Measurements from ENCODE around the gene MEF2C.
A peak's percentile ranks its signal among the peaks of the same experiment; 100 is the strongest.

The MEF2C gene

GRCh38 chr5:88825584-88826315, 57.2 kb downstream of the MEF2C start:
- Histone ChIP-seq H3K9ac (ENCODE audit: low read length in 5 of 5) (peak overlapping the region in 3 of 5 donors; percentile 1 to 54 (median 31)), H3K27me3 (ENCODE audit: control insufficient read depth in 5 of 5, insufficient read depth in 4 of 5, low read length in 5 of 5) (no peaks in the 10 kb centered on the region), H3K27ac (ENCODE audit: low read depth, low read length) (peak overlapping the region; percentile 58), H3K4me3 (ENCODE audit: low read depth in 1 of 5, low read length in 5 of 5) (peak overlapping the region in 2 of 5 donors; percentile 20 to 40), H3K4me1 (ENCODE audit: control insufficient read depth in 5 of 5, insufficient read depth in 5 of 5, low read length in 5 of 5) (peaks cover 4 to 62% (median 19%) of the 10 kb centered on the region in 5 donors), H3K9me3 (ENCODE audit: control insufficient read depth in 5 of 5, low read length in 5 of 5) (no peaks in the 10 kb centered on the region), H3K36me3 (ENCODE audit: control insufficient read depth in 5 of 5, insufficient read depth in 5 of 5, low read length in 5 of 5) (peaks cover 0 to 10% (median 4%) of the 10 kb centered on the region in 5 donors)

- Histone ChIP-seq H3K27me3 (ENCODE audit: control insufficient read depth in 5 of 5, insufficient read depth in 4 of 5, low read length in 5 of 5) (no peaks in the 10 kb centered on the region), H3K4me3 (ENCODE audit: low read depth in 1 of 5, low read length in 5 of 5) (peak overlapping the region; percentile 0 to 50 (median 36)), H3K36me3 (ENCODE audit: control insufficient read depth in 5 of 5, insufficient read depth in 5 of 5, low read length in 5 of 5) (peaks cover 0 to 10% (median 4%) of the 10 kb centered on the region in 5 donors), H3K27ac (ENCODE audit: low read depth, low read length) (peak overlapping the region; percentile 58), H3K4me1 (ENCODE audit: control insufficient read depth in 5 of 5, insufficient read depth in 5 of 5, low read length in 5 of 5) (peaks cover 4 to 59% (median 23%) of the 10 kb centered on the region in 5 donors), H3K9ac (ENCODE audit: low read length in 5 of 5) (no peak overlapping the region), H3K9me3 (ENCODE audit: control insufficient read depth in 5 of 5, low read length in 5 of 5) (no peaks in the 10 kb centered on the region)
Observed at GRCh38 chr5:88824892-88825583, 57.9 kb downstream of the MEF2C start.

DNA sequence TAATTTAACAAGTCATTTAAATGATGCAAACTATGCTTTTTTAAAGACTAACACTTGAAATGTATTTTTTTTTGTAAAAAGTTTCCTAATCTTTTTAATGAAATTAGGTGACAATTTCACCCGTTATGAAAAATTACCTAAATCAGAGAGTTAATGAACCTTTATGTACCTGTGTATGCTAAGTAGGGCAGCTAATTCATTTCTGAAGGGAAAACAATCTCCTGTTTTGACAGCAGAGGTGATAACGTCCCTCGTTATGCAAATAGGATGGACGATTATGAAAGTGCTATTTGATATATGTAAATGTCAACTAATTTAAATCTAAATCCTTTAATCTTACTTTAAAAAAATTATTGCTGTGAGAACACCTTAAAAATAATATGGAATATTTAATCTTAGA, 58.8 kb downstream of the MEF2C start:
- Histone ChIP-seq H3K36me3 (ENCODE audit: control insufficient read depth in 5 of 5, insufficient read depth in 5 of 5, low read length in 5 of 5) (peaks cover 0 to 10% (median 4%) of the 10 kb centered on the region in 5 donors), H3K27ac (ENCODE audit: low read depth, low read length) (peak overlapping the region; percentile 58), H3K9me3 (ENCODE audit: control insufficient read depth in 5 of 5, low read length in 5 of 5) (no peaks in the 10 kb centered on the region), H3K9ac (ENCODE audit: low read length in 5 of 5) (peak overlapping the region in 1 of 5 donors; percentile 35), H3K4me1 (ENCODE audit: control insufficient read depth in 5 of 5, insufficient read depth in 5 of 5, low read length in 5 of 5) (peaks cover 4 to 59% (median 23%) of the 10 kb centered on the region in 5 donors), H3K4me3 (ENCODE audit: low read depth in 1 of 5, low read length in 5 of 5) (no peak overlapping the region), H3K27me3 (ENCODE audit: control insufficient read depth in 5 of 5, insufficient read depth in 4 of 5, low read length in 5 of 5) (no peaks in the 10 kb centered on the region)

DNA sequence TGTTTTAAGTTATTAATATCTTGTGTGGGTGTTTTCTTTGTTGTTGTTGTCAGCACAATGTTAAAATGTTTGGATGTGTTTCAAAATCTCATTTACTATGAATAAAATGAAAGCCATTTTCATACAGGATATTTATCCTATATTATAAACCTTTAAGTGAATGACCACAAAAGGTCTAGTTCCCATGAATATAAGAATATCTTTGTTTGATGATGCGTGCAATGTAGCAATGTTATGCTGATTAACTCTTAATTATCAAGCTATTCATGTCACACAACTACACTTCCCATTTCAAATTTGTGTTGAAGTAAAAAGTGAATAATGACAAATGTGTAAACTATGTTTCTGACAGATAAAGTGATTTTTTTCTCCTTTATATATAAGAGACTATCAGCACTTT, 59.8 kb downstream of the MEF2C start:
- peak overlapping the region; percentile 58 for H3K27ac ChIP-seq (ENCODE audit: low read depth, low read length)
- peaks cover 4 to 61% (median 23%) of the 10 kb centered on the region in 5 donors for H3K4me1 ChIP-seq (ENCODE audit: control insufficient read depth in 5 of 5, insufficient read depth in 5 of 5, low read length in 5 of 5)
- no peaks in the 10 kb centered on the region for H3K9me3 ChIP-seq (ENCODE audit: control insufficient read depth in 5 of 5, low read length in 5 of 5)
- no peaks in the 10 kb centered on the region for H3K27me3 ChIP-seq (ENCODE audit: control insufficient read depth in 5 of 5, insufficient read depth in 4 of 5, low read length in 5 of 5)
- H3K4me3 ChIP-seq (ENCODE audit: low read depth in 1 of 5, low read length in 5 of 5): no peak overlapping the region
- H3K9ac ChIP-seq (ENCODE audit: low read length in 5 of 5): peak overlapping the region in 1 of 5 donors; percentile 45
- H3K36me3 ChIP-seq (ENCODE audit: control insufficient read depth in 5 of 5, insufficient read depth in 5 of 5, low read length in 5 of 5): peaks cover 0 to 10% (median 4%) of the 10 kb centered on the region in 5 donors

DNA sequence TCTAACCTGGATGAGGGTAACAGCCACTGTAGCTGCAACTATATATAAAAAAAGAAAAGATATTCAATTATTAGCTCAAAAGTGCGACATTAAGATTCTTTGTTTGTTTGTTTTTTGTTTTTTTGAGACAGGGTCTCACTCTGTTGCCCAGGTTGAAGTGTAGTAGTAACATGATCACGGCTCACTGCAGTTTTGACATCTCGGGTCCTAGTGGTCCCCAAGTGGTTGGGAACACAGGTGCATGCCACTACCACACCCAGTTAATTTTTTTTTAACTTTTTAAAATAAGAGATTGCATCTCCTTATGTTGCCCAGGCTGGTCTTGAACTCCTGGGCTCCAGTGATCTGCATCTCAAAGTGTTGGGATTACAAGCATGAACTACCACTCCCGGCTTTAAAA, 61.8 kb downstream of the MEF2C start:
- no peaks in the 10 kb centered on the region for H3K9me3 ChIP-seq (ENCODE audit: control insufficient read depth in 5 of 5, low read length in 5 of 5)
- H3K27me3 ChIP-seq (ENCODE audit: control insufficient read depth in 5 of 5, insufficient read depth in 4 of 5, low read length in 5 of 5): no peaks in the 10 kb centered on the region
- H3K36me3 ChIP-seq (ENCODE audit: control insufficient read depth in 5 of 5, insufficient read depth in 5 of 5, low read length in 5 of 5): peaks cover 0 to 10% (median 4%) of the 10 kb centered on the region in 5 donors
- H3K4me3 ChIP-seq (ENCODE audit: low read depth in 1 of 5, low read length in 5 of 5): no peak overlapping the region
- peak overlapping the region; percentile 18 for H3K27ac ChIP-seq (ENCODE audit: low read depth, low read length)
- H3K4me1 ChIP-seq (ENCODE audit: control insufficient read depth in 5 of 5, insufficient read depth in 5 of 5, low read length in 5 of 5): peaks cover 0 to 71% (median 23%) of the 10 kb centered on the region in 5 donors
- no peak overlapping the region for H3K9ac ChIP-seq (ENCODE audit: low read length in 5 of 5)

GRCh38 chr5:88820581-88820980, 62.4 kb downstream of the MEF2C start:
- H3K36me3 ChIP-seq (ENCODE audit: control insufficient read depth in 5 of 5, insufficient read depth in 5 of 5, low read length in 5 of 5): peaks cover 0 to 10% (median 4%) of the 10 kb centered on the region in 5 donors
- no peaks in the 10 kb centered on the region for H3K27me3 ChIP-seq (ENCODE audit: control insufficient read depth in 5 of 5, insufficient read depth in 4 of 5, low read length in 5 of 5)
- no peaks in the 10 kb centered on the region for H3K9me3 ChIP-seq (ENCODE audit: control insufficient read depth in 5 of 5, low read length in 5 of 5)
- H3K27ac ChIP-seq (ENCODE audit: low read depth, low read length): peak overlapping the region; percentile 18
- no peak overlapping the region for H3K9ac ChIP-seq (ENCODE audit: low read length in 5 of 5)
- H3K4me1 ChIP-seq (ENCODE audit: control insufficient read depth in 5 of 5, insufficient read depth in 5 of 5, low read length in 5 of 5): peaks cover 0 to 72% (median 24%) of the 10 kb centered on the region in 5 donors
- H3K4me3 ChIP-seq (ENCODE audit: low read depth in 1 of 5, low read length in 5 of 5): no peak overlapping the region

DNA sequence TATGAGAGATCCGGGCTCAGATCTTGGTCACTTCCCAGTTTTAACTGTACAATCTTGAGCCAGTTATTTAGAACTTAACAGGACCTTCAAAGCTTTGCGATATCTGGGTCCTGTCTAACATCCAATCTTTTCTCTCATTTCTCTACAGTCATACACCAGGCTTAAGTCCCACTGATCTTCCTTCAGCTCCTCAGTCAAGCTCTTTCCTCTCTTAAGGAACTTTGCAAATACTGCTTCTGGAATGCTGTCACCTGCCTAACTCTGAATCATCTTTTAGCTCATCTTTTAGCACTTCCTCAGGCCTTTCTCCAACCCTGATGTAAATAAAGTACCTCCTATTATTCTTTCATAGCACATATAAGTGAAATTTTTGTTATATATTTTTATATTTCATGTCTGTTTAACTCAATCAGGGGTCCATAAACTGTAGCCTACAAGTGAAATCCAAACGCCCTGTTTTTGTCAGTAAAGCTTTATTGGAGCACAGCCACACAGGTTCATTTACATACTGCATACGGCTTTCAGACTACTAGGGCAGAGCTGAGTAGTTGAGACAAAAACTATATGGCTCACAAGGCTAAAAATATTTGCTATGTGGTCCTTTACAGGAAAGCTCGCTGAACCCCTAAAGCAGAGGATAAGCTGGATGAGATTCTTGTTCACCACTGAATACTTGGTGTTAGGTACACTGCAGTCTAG, 63.5 kb downstream of the MEF2C start:
- peaks cover 0 to 10% (median 4%) of the 10 kb centered on the region in 5 donors for H3K36me3 ChIP-seq (ENCODE audit: control insufficient read depth in 5 of 5, insufficient read depth in 5 of 5, low read length in 5 of 5)
- no peak overlapping the region for H3K27ac ChIP-seq (ENCODE audit: low read depth, low read length)
- no peaks in the 10 kb centered on the region for H3K27me3 ChIP-seq (ENCODE audit: control insufficient read depth in 5 of 5, insufficient read depth in 4 of 5, low read length in 5 of 5)
- H3K9me3 ChIP-seq (ENCODE audit: control insufficient read depth in 5 of 5, low read length in 5 of 5): no peaks in the 10 kb centered on the region
- H3K9ac ChIP-seq (ENCODE audit: low read length in 5 of 5): no peak overlapping the region
- H3K4me1 ChIP-seq (ENCODE audit: control insufficient read depth in 5 of 5, insufficient read depth in 5 of 5, low read length in 5 of 5): peaks cover 0 to 78% (median 14%) of the 10 kb centered on the region in 5 donors
- H3K4me3 ChIP-seq (ENCODE audit: low read depth in 1 of 5, low read length in 5 of 5): no peak overlapping the region

- Histone ChIP-seq H3K36me3 (ENCODE audit: control insufficient read depth in 5 of 5, insufficient read depth in 5 of 5, low read length in 5 of 5) (peaks cover 0 to 8% (median 4%) of the 10 kb centered on the region in 5 donors), H3K4me3 (ENCODE audit: low read depth in 1 of 5, low read length in 5 of 5) (no peak overlapping the region), H3K9ac (ENCODE audit: low read length in 5 of 5) (no peak overlapping the region), H3K4me1 (ENCODE audit: control insufficient read depth in 5 of 5, insufficient read depth in 5 of 5, low read length in 5 of 5) (peaks cover 3 to 84% (median 14%) of the 10 kb centered on the region in 5 donors), H3K9me3 (ENCODE audit: control insufficient read depth in 5 of 5, low read length in 5 of 5) (no peaks in the 10 kb centered on the region), H3K27me3 (ENCODE audit: control insufficient read depth in 5 of 5, insufficient read depth in 4 of 5, low read length in 5 of 5) (no peaks in the 10 kb centered on the region), H3K27ac (ENCODE audit: low read depth, low read length) (no peak overlapping the region)
Observed at GRCh38 chr5:88818296-88818695, 64.7 kb downstream of the MEF2C start.

- Histone ChIP-seq H3K27me3 (ENCODE audit: control insufficient read depth in 5 of 5, insufficient read depth in 4 of 5, low read length in 5 of 5) (no peaks in the 10 kb centered on the region), H3K4me3 (ENCODE audit: low read depth in 1 of 5, low read length in 5 of 5) (no peak overlapping the region), H3K9ac (ENCODE audit: low read length in 5 of 5) (no peak overlapping the region), H3K9me3 (ENCODE audit: control insufficient read depth in 5 of 5, low read length in 5 of 5) (no peaks in the 10 kb centered on the region), H3K36me3 (ENCODE audit: control insufficient read depth in 5 of 5, insufficient read depth in 5 of 5, low read length in 5 of 5) (peaks cover 0 to 3% (median 0%) of the 10 kb centered on the region in 5 donors), H3K27ac (ENCODE audit: low read depth, low read length) (peak overlapping the region; percentile 75), H3K4me1 (ENCODE audit: control insufficient read depth in 5 of 5, insufficient read depth in 5 of 5, low read length in 5 of 5) (peaks cover 3 to 78% (median 15%) of the 10 kb centered on the region in 5 donors)
Observed at GRCh38 chr5:88816195-88816594, 66.8 kb downstream of the MEF2C start.
